GM19452 (cell line): ENCODE data around the gene SPACA7.

ENCODE experiments used
- ATAC-seq: cut with Tn5 transposase; IDR thresholded peaks from one replicate; pipeline ENCODE4 v1.9.1; 2021; ENCODE audit not compliant: unreplicated experiment

The SPACA7 gene

GRCh38 chr13:112462408-112462807 is 86.3 kb downstream of the SPACA7 start:
- ATAC-seq, result no peak

- ATAC-seq, result no peak
These were observed 88.6 kb downstream of the SPACA7 start for GRCh38 chr13:112464720-112465119.

GRCh38 chr13:112465251-112466131 is 89.3 kb downstream of the SPACA7 start:
- ATAC-seq, result no peak

- ATAC-seq, result no peak
These were observed 90.2 kb downstream of the SPACA7 start for GRCh38 chr13:112466132-112467058.

GRCh38 chr13:112467236-112467635 is 91.1 kb downstream of the SPACA7 start:
- ATAC-seq, result no peak

GRCh38 chr13:112468069-112468468 is 91.9 kb downstream of the SPACA7 start:
- no peak for ATAC-seq

- ATAC-seq, result no peak
These were observed 93.1 kb downstream of the SPACA7 start for GRCh38 chr13:112469071-112469745.

- no peak for ATAC-seq
These were observed 97.7 kb downstream of the SPACA7 start for GRCh38 chr13:112473818-112474217.

GRCh38 chr13:112474869-112475268 is 98.7 kb downstream of the SPACA7 start:
- no peak for ATAC-seq

GRCh38 chr13:112475889-112476288 is 99.7 kb downstream of the SPACA7 start:
- no peak for ATAC-seq

- ATAC-seq, result no peak
These were observed 101.0 kb downstream of the SPACA7 start for GRCh38 chr13:112477070-112477619.

- no peak for ATAC-seq
These were observed 103.2 kb downstream of the SPACA7 start for GRCh38 chr13:112479389-112479788.

- ATAC-seq, result no peak
These were observed 105.3 kb downstream of the SPACA7 start for GRCh38 chr13:112481458-112481857.

- ATAC-seq, result no peak
These were observed 107.1 kb downstream of the SPACA7 start for GRCh38 chr13:112483299-112483698.
